Neural cell (in vitro differentiated cells): ENCODE results near the gene C1orf50. TPM values are rescaled to one million over a fixed set of nuclear protein-coding genes. Genes with fewer than 3 reads are reported as not detected.

Experiments
- H2AFZ ChIP-seq: fragments of 200-600, 300-800 bp; sonication (generic), shearing (Covaris generic); 2 replicates; pipeline ENCODE4 v1.6.0; 2014; ENCODE audit warnings: low read depth, mild to moderate bottlenecking, antibody characterized with exemption, low read length, moderate library complexity
- H3F3A ChIP-seq: fragments of 200-600 bp; shearing (Covaris generic); 2 replicates; pipeline ENCODE4 v1.6.1; 2016; ENCODE audit warnings: mild to moderate bottlenecking, moderate library complexity, mixed read lengths, antibody characterized with exemption, low read length; ENCODE audit not compliant: insufficient read depth, poor library complexity, severe bottlenecking
- H3K27ac ChIP-seq: fragments of 200-600, 300-800 bp; sonication (generic), shearing (Covaris generic); 2 replicates; pipeline ENCODE4 v1.5.1; 2014; ENCODE audit warnings: mild to moderate bottlenecking, low read length, moderate library complexity
- H3K27me3 ChIP-seq: fragments of 300-800, 200-600 bp; sonication (generic), shearing (Covaris generic); 2 replicates; pipeline ENCODE4 v1.6.0; 2014; ENCODE audit warnings: mild to moderate bottlenecking, low read depth, low read length, moderate library complexity; ENCODE audit not compliant: insufficient read depth
- H3K36me3 ChIP-seq: fragments of 300-800, 200-600 bp; sonication (generic), shearing (Covaris generic); 2 replicates; pipeline ENCODE4 v1.5.1; 2014; ENCODE audit warnings: mild to moderate bottlenecking, antibody characterized with exemption, low read length, moderate library complexity; ENCODE audit not compliant: insufficient read depth
- H3K4me2 ChIP-seq: fragments of 300-800, 200-600 bp; sonication (generic), shearing (Covaris generic); 2 replicates; pipeline ENCODE4 v1.6.0; 2014; ENCODE audit warnings: mild to moderate bottlenecking, low read length
- H3K4me3 ChIP-seq: fragments of 300-800, 200-600 bp; sonication (generic), shearing (Covaris generic); 2 replicates; pipeline ENCODE4 v1.5.1; 2014; ENCODE audit warnings: mild to moderate bottlenecking, low read length, moderate library complexity
- H3K79me2 ChIP-seq: fragments of 200-600 bp; shearing (Covaris generic); replicated peaks from 2 replicates; pipeline ENCODE4 v1.6.0; 2014; ENCODE audit warnings: mild to moderate bottlenecking, low read length, moderate library complexity; ENCODE audit not compliant: insufficient read depth
- H3K9ac ChIP-seq: fragments of 300-800, 200-600 bp; sonication (generic), shearing (Covaris generic); 2 replicates; pipeline ENCODE4 v1.6.1; 2016; ENCODE audit warnings: mild to moderate bottlenecking, low read length, mixed read lengths
- H3K9me2 ChIP-seq: fragments of 200-600 bp; shearing (Covaris generic); 2 replicates; pipeline ENCODE4 v1.6.1; 2016; ENCODE audit warnings: mild to moderate bottlenecking, low read length, mixed read lengths; ENCODE audit not compliant: insufficient read depth
- H3K9me3 ChIP-seq: fragments of 200-600, 300-800 bp; sonication (generic), shearing (Covaris generic); 2 replicates; pipeline ENCODE4 v1.6.1; 2016; ENCODE audit warnings: mild to moderate bottlenecking, mixed run types, low read length, moderate library complexity, mixed read lengths
- H4K20me1 ChIP-seq: fragments of 200-600 bp; shearing (Covaris generic); 2 replicates; pipeline ENCODE4 v1.6.1; 2016; ENCODE audit warnings: mild to moderate bottlenecking, mixed run types; ENCODE audit not compliant: insufficient read depth
- EP300 ChIP-seq: fragments of 450-650 bp; conservative IDR thresholded peaks from 2 replicates; pipeline ENCODE4 v1.6.1; 2014; ENCODE audit warnings: antibody characterized with exemption, mild to moderate bottlenecking, moderate library complexity; ENCODE audit not compliant: poor library complexity, severe bottlenecking
- EZH2 ChIP-seq: fragments of 200-600, 300-800 bp; shearing (Covaris generic), sonication (generic); IDR thresholded peaks from 2 replicates; pipeline ENCODE4 v1.6.1; 2014; ENCODE audit warnings: antibody characterized with exemption, low read length, borderline replicate concordance, mild to moderate bottlenecking; ENCODE audit not compliant: insufficient read depth, poor library complexity, severe bottlenecking
- MXI1 ChIP-seq: fragments of 450-650 bp; conservative IDR thresholded peaks from 2 replicates; pipeline ENCODE4 v1.6.1; 2014; ENCODE audit warnings: antibody characterized with exemption, mild to moderate bottlenecking; ENCODE audit not compliant: poor library complexity, severe bottlenecking
- POLR2AphosphoS5 ChIP-seq: IDR thresholded peaks from 2 replicates; pipeline ENCODE4 v1.6.1; 2012
- RAD21 ChIP-seq: fragments of 450-650 bp; conservative IDR thresholded peaks from 2 replicates; pipeline ENCODE4 v1.6.1; 2014; ENCODE audit warnings: antibody characterized with exemption, mild to moderate bottlenecking, moderate library complexity
- SMC3 ChIP-seq: fragments of 450-650 bp; conservative IDR thresholded peaks from 2 replicates; pipeline ENCODE4 v1.6.1; 2014; ENCODE audit warnings: antibody characterized with exemption, mild to moderate bottlenecking, moderate library complexity; ENCODE audit not compliant: poor library complexity
- TAF1 ChIP-seq: IDR thresholded peaks from 2 replicates; pipeline ENCODE4 v1.6.1; 2012; ENCODE audit warnings: low read depth
- polyA plus RNA-seq: library from polyadenylated mRNA; depleted of rRNA; stranded (reverse); fragments of >200 nt; gene quantifications from 2 replicates; pipeline ENCODE4 v1.2.3, GENCODE V29; 2014
- TF ChIP-seq, protein P1 (sequence below): fragments of 450-650 bp; IDR thresholded peaks from 2 replicates; pipeline ENCODE4 v1.5.1; 2014; ENCODE audit warnings: antibody characterized with exemption, mild to moderate bottlenecking, moderate library complexity; ENCODE audit not compliant: poor library complexity, severe bottlenecking
- TF ChIP-seq, protein P2 (sequence below): IDR thresholded peaks from 2 replicates; pipeline ENCODE4 v1.6.1; 2012; ENCODE audit warnings: borderline replicate concordance

The C1orf50 gene
- polyA plus RNA-seq, 1 donor from 2014 or later: 26.7 TPM

DNA sequence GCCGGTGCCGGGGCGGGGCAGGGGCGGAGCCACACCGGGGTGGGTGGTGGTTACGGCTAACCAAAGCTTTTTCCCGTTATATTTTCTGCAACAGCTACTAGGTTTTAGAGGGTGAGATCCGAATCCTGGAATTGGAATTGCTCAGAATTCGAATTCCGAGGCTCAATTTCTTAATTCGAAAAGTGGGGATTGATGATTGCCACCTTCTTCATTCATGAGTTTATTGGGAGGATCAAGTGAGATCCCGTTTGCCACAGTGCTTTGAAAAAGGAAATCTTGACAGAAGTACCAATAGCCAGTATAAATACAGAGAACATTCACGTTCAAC, 50.4 kb downstream of the C1orf50 start:
- Histone ChIP-seq H3K4me2 (peak overlapping the region; percentile 60), H3K4me3 (peak overlapping the region; percentile 68), H3K9me2 (no peaks in the 10 kb centered on the region), H3F3A (no peaks in the 10 kb centered on the region), H3K79me2 (peaks cover 27% of the 10 kb centered on the region), H3K9ac (peak overlapping the region; percentile 80), H2AFZ (peak overlapping the region; percentile 54), H3K27ac (peak overlapping the region; percentile 95), H3K27me3 (no peaks in the 10 kb centered on the region), H3K9me3 (no peaks in the 10 kb centered on the region), H4K20me1 (no peaks in the 10 kb centered on the region), H3K36me3 (no peaks in the 10 kb centered on the region)
- TF ChIP-seq MXI1: no peak
- TF ChIP-seq, protein P1, sequence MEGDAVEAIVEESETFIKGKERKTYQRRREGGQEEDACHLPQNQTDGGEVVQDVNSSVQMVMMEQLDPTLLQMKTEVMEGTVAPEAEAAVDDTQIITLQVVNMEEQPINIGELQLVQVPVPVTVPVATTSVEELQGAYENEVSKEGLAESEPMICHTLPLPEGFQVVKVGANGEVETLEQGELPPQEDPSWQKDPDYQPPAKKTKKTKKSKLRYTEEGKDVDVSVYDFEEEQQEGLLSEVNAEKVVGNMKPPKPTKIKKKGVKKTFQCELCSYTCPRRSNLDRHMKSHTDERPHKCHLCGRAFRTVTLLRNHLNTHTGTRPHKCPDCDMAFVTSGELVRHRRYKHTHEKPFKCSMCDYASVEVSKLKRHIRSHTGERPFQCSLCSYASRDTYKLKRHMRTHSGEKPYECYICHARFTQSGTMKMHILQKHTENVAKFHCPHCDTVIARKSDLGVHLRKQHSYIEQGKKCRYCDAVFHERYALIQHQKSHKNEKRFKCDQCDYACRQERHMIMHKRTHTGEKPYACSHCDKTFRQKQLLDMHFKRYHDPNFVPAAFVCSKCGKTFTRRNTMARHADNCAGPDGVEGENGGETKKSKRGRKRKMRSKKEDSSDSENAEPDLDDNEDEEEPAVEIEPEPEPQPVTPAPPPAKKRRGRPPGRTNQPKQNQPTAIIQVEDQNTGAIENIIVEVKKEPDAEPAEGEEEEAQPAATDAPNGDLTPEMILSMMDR: no peak
- no peak for TF ChIP-seq EP300
- TF ChIP-seq SMC3: no peak
- no peak for TF ChIP-seq RAD21
- TF ChIP-seq TAF1: no peak
- no peak for TF ChIP-seq EZH2
- TF ChIP-seq, protein P2, sequence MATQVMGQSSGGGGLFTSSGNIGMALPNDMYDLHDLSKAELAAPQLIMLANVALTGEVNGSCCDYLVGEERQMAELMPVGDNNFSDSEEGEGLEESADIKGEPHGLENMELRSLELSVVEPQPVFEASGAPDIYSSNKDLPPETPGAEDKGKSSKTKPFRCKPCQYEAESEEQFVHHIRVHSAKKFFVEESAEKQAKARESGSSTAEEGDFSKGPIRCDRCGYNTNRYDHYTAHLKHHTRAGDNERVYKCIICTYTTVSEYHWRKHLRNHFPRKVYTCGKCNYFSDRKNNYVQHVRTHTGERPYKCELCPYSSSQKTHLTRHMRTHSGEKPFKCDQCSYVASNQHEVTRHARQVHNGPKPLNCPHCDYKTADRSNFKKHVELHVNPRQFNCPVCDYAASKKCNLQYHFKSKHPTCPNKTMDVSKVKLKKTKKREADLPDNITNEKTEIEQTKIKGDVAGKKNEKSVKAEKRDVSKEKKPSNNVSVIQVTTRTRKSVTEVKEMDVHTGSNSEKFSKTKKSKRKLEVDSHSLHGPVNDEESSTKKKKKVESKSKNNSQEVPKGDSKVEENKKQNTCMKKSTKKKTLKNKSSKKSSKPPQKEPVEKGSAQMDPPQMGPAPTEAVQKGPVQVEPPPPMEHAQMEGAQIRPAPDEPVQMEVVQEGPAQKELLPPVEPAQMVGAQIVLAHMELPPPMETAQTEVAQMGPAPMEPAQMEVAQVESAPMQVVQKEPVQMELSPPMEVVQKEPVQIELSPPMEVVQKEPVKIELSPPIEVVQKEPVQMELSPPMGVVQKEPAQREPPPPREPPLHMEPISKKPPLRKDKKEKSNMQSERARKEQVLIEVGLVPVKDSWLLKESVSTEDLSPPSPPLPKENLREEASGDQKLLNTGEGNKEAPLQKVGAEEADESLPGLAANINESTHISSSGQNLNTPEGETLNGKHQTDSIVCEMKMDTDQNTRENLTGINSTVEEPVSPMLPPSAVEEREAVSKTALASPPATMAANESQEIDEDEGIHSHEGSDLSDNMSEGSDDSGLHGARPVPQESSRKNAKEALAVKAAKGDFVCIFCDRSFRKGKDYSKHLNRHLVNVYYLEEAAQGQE: no peak
- no peak for TF ChIP-seq POLR2AphosphoS5

DNA sequence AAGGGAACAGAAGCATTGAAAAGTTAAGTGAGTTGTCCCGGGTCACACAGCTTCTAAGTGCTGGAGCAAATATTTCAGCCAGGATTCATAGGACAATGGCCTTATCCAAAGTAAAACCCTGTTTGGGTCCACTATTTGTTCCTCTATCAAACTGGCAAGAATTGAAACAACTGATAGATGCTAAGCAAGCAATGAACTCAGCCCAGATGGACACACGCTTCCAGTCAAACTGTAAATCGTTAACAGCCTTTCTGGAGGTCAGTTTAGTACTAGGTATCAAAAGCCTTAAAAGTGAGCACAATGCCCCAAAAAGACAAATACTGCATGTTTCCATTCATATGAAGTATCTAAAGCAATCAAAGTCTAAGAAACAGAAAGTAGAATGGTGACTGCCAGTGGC, 50.9 kb downstream of the C1orf50 start:
- peaks cover 22% of the 10 kb centered on the region for H3K79me2 ChIP-seq
- H3K9me2 ChIP-seq: no peaks in the 10 kb centered on the region
- H3K27me3 ChIP-seq: no peaks in the 10 kb centered on the region
- no peaks in the 10 kb centered on the region for H4K20me1 ChIP-seq
- H3K27ac ChIP-seq: no peak overlapping the region
- TF ChIP-seq, protein P1: no peak
- TF ChIP-seq EZH2 (no peak), MXI1 (no peak), SMC3 (no peak), EP300 (no peak), TAF1 (no peak), RAD21 (no peak)
- TF ChIP-seq, protein P2: no peak
- no peaks in the 10 kb centered on the region for H3K9me3 ChIP-seq
- H3F3A ChIP-seq: no peaks in the 10 kb centered on the region
- H3K9ac ChIP-seq: no peak overlapping the region
- H3K4me2 ChIP-seq: peak overlapping the region; percentile 60
- no peaks in the 10 kb centered on the region for H3K36me3 ChIP-seq
- H3K4me3 ChIP-seq: peak overlapping the region; percentile 68
- H2AFZ ChIP-seq: no peak overlapping the region
